ENCODE measurements around the gene ORC3. TPM values are rescaled to one million over a fixed set of nuclear protein-coding genes. Genes with fewer than 3 reads are reported as not detected.

The ORC3 gene
- total and polyA plus RNA-seq, 10 of the 15 experiments (the other 5 are each of a cell fraction or from before 2014, with no cell fraction given): 27.2 to 76.3 (median 54.6) TPM

- TF ChIP-seq NKRF (conservative IDR thresholded peaks at IDR 0.05) (no peak), ZBTB11 (CRISPR knock-in tag; IDR thresholded peaks at IDR 0.05) (no peak), BACH1 (IDR thresholded peaks at IDR 0.05; ENCODE audit: borderline replicate concordance) (no peak), SUZ12 (IDR thresholded peaks at IDR 0.05; ENCODE audit: unreplicated experiment) (no peak), KLF5 (IDR thresholded peaks at IDR 0.05; ENCODE audit: partially characterized antibody) (no peak), ZZZ3 (IDR thresholded peaks at IDR 0.05; ENCODE audit: control insufficient read depth, insufficient read length, low read depth) (no peak), KDM1A (IDR thresholded peaks at IDR 0.05; ENCODE audit: borderline replicate concordance) (no peak)
These were observed 14.5 kb upstream of the ORC3 start (continued) for GRCh38 chr6:87575423-87575822.
